CD4-positive, CD25-positive, alpha-beta regulatory T cell (primary cell): ENCODE results near the gene UBE2R2. TPM values are rescaled to one million over a fixed set of nuclear protein-coding genes. Genes with fewer than 3 reads are reported as not detected.

Experiments used
- ATAC-seq, 2 donors: fragments of 150-1000 bp; cut with Tn5 transposase; one replicate each; pipeline ENCODE4 v1.10.0; 2021; ENCODE audit warnings: low read depth in 2 of 2, moderate number of reproducible peaks in 2 of 2, moderate library complexity in 1 of 2
- DNase-seq, 3 donors: peaks; one replicate each; pipeline versions ENCODE4 v3.0.0 to v3.0.0-alpha.2; 2012 to 2022; ENCODE audit warnings: mixed read lengths in 1 of 3
- H3K27ac ChIP-seq: one replicate; pipeline ENCODE4 v1.7.0; 2013; ENCODE audit warnings: mild to moderate bottlenecking, low read length; ENCODE audit not compliant: insufficient read depth, poor library complexity, severe bottlenecking
- H3K27me3 ChIP-seq: one replicate; pipeline ENCODE4 v1.7.0; 2013; ENCODE audit warnings: low read length; ENCODE audit not compliant: control insufficient read depth, insufficient read depth
- H3K36me3 ChIP-seq: one replicate; pipeline ENCODE4 v1.7.0; 2013; ENCODE audit warnings: mild to moderate bottlenecking, low read length, moderate library complexity; ENCODE audit not compliant: control insufficient read depth, insufficient read depth
- H3K4me1 ChIP-seq: 2 replicates; pipeline ENCODE4 v1.7.0; 2013; ENCODE audit warnings: mild to moderate bottlenecking, low read length; ENCODE audit not compliant: insufficient read depth, control insufficient read depth, poor library complexity, severe bottlenecking
- H3K4me3 ChIP-seq: one replicate; pipeline ENCODE4 v1.7.0; 2013; ENCODE audit warnings: low read depth, mild to moderate bottlenecking, low read length, moderate library complexity
- H3K9me3 ChIP-seq, 2 experiments: 1 replicate in 1 of 2; 2 replicates in 1 of 2; pipeline ENCODE4 v1.7.0; 2013; ENCODE audit warnings: low read length in 2 of 2, mild to moderate bottlenecking in 1 of 2, moderate library complexity in 1 of 2; ENCODE audit not compliant: control insufficient read depth in 2 of 2
- H3K27ac Mint-ChIP-seq, 3 donors: one replicate each; pipeline ENCODE4 v1.8.0; 2020 to 2022; ENCODE audit warnings: mild to moderate bottlenecking in 3 of 3, mixed read lengths in 3 of 3, moderate library complexity in 2 of 3
- H3K27me3 Mint-ChIP-seq: one replicate; pipeline ENCODE4 v1.8.0; 2022; ENCODE audit warnings: mild to moderate bottlenecking, mixed read lengths
- H3K36me3 Mint-ChIP-seq: one replicate; pipeline ENCODE4 v1.8.0; 2020; ENCODE audit warnings: mixed read lengths
- H3K4me1 Mint-ChIP-seq, 4 donors: one replicate each; pipeline ENCODE4 v1.8.0; 2020 to 2022; ENCODE audit warnings: mixed read lengths in 4 of 4, mild to moderate bottlenecking in 1 of 4
- H3K4me3 Mint-ChIP-seq, 4 donors: one replicate each; pipeline ENCODE4 v1.8.0; 2020 to 2022; ENCODE audit warnings: mild to moderate bottlenecking in 4 of 4, mixed read lengths in 4 of 4, moderate library complexity in 3 of 4
- H3K9me3 Mint-ChIP-seq, 7 donors: one replicate each; pipeline ENCODE4 v1.8.0; 2020 to 2022; ENCODE audit warnings: mixed read lengths in 7 of 7, mild to moderate bottlenecking in 3 of 7, moderate library complexity in 2 of 7
- polyA plus RNA-seq, 4 donors: library from polyadenylated mRNA; unstranded; fragments of 300-500 nt; fragmentation: Illumina TruSeq; gene quantifications; one replicate each; pipeline ENCODE4 v1.2.3, GENCODE V29; 2021
- total RNA-seq: library from RNA; stranded (reverse); gene quantifications from one replicate; pipeline ENCODE4 v1.2.3, GENCODE V29; 2022

The UBE2R2 gene
- total and polyA plus RNA-seq, 5 donors from 2014 or later, result 14.8 to 33.3 (median 16.4) TPM

- peaks cover 0 to 2% (median 0%) of the 10 kb centered on the region in 4 donors for H3K4me1 Mint-ChIP-seq
- no peak overlapping the region for H3K4me3 ChIP-seq
- H3K27ac Mint-ChIP-seq, result peak overlapping the region in 2 of 3 donors; percentile 66 to 75
- H3K36me3 Mint-ChIP-seq, result peaks cover 35% of the 10 kb centered on the region
- H3K27me3 ChIP-seq, result no peaks in the 10 kb centered on the region
- ATAC-seq, result no peak
- H3K27me3 Mint-ChIP-seq, result no peaks in the 10 kb centered on the region
- no peak overlapping the region for H3K27ac ChIP-seq
- H3K4me3 Mint-ChIP-seq, result no peak overlapping the region
- H3K9me3 Mint-ChIP-seq, result no peaks in the 10 kb centered on the region
- no peaks in the 10 kb centered on the region for H3K4me1 ChIP-seq
- peaks cover 86% of the 10 kb centered on the region for H3K36me3 ChIP-seq
- no peaks in the 10 kb centered on the region for H3K9me3 ChIP-seq
- no peak for DNase-seq
These were observed 110.7 kb downstream of the UBE2R2 start for GRCh38 chr9:33927694-33928093.

- Histone ChIP-seq H3K27ac (no peak overlapping the region), H3K4me1 (no peaks in the 10 kb centered on the region), H3K9me3 (no peaks in the 10 kb centered on the region), H3K4me3 (no peak overlapping the region), H3K27me3 (no peaks in the 10 kb centered on the region), H3K36me3 (peaks cover 81% of the 10 kb centered on the region)
- ATAC-seq, result no peak
- DNase-seq, result no peak
- H3K4me1 Mint-ChIP-seq, result peaks cover 0 to 2% (median 0%) of the 10 kb centered on the region in 4 donors
- H3K27ac Mint-ChIP-seq, result peak overlapping the region in 1 of 3 donors; percentile 6
- H3K27me3 Mint-ChIP-seq, result no peaks in the 10 kb centered on the region
- peaks cover 46% of the 10 kb centered on the region for H3K36me3 Mint-ChIP-seq
- H3K9me3 Mint-ChIP-seq, result no peaks in the 10 kb centered on the region
- H3K4me3 Mint-ChIP-seq, result no peak overlapping the region
These were observed 114.4 kb downstream of the UBE2R2 start for GRCh38 chr9:33931326-33931725.

- peaks cover 0 to 3% (median 0%) of the 10 kb centered on the region in 4 donors for H3K4me1 Mint-ChIP-seq
- H3K27ac Mint-ChIP-seq, result peak overlapping the region in 2 of 3 donors; percentile 6 to 24
- H3K27me3 Mint-ChIP-seq, result no peaks in the 10 kb centered on the region
- Histone ChIP-seq H3K27me3 (no peaks in the 10 kb centered on the region), H3K27ac (no peak overlapping the region), H3K4me3 (no peak overlapping the region), H3K36me3 (peaks cover 73% of the 10 kb centered on the region), H3K9me3 (no peaks in the 10 kb centered on the region), H3K4me1 (no peaks in the 10 kb centered on the region)
- no peak for DNase-seq
- ATAC-seq, result no peak
- no peaks in the 10 kb centered on the region for H3K9me3 Mint-ChIP-seq
- H3K4me3 Mint-ChIP-seq, result no peak overlapping the region
- peaks cover 47% of the 10 kb centered on the region for H3K36me3 Mint-ChIP-seq
These were observed 115.3 kb downstream of the UBE2R2 start for GRCh38 chr9:33932078-33932807.

- Mint-ChIP-seq H3K27me3 (no peaks in the 10 kb centered on the region), H3K36me3 (peaks cover 41% of the 10 kb centered on the region), H3K27ac (peak overlapping the region in 1 of 3 donors; percentile 44), H3K9me3 (no peaks in the 10 kb centered on the region), H3K4me1 (peaks cover 0 to 3% (median 0%) of the 10 kb centered on the region in 4 donors), H3K4me3 (no peak overlapping the region)
- Histone ChIP-seq H3K36me3 (peaks cover 56% of the 10 kb centered on the region), H3K4me3 (no peak overlapping the region), H3K27me3 (no peaks in the 10 kb centered on the region), H3K27ac (no peak overlapping the region), H3K9me3 (no peaks in the 10 kb centered on the region), H3K4me1 (no peaks in the 10 kb centered on the region)
- DNase-seq (no peak), ATAC-seq (no peak)
These were observed 117.4 kb downstream of the UBE2R2 start for GRCh38 chr9:33934188-33934878.

GRCh38 chr9:33939924-33940874 lies 123.2 kb downstream of the UBE2R2 start:
- ATAC-seq, result no peak
- H3K4me1 Mint-ChIP-seq, result peaks cover 0 to 5% (median under 1%) of the 10 kb centered on the region in 4 donors
- H3K27ac Mint-ChIP-seq, result peak overlapping the region in 1 of 3 donors; percentile 31
- H3K27me3 ChIP-seq, result no peaks in the 10 kb centered on the region
- no peak for DNase-seq
- no peaks in the 10 kb centered on the region for H3K27me3 Mint-ChIP-seq
- no peaks in the 10 kb centered on the region for H3K4me1 ChIP-seq
- H3K9me3 Mint-ChIP-seq, result no peaks in the 10 kb centered on the region
- no peak overlapping the region for H3K4me3 ChIP-seq
- peaks cover 35% of the 10 kb centered on the region for H3K36me3 Mint-ChIP-seq
- no peak overlapping the region for H3K4me3 Mint-ChIP-seq
- H3K27ac ChIP-seq, result no peak overlapping the region
- no peaks in the 10 kb centered on the region for H3K9me3 ChIP-seq
- H3K36me3 ChIP-seq, result peaks cover 47% of the 10 kb centered on the region

GRCh38 chr9:33942471-33943083 lies 125.6 kb downstream of the UBE2R2 start:
- H3K27me3 ChIP-seq, result no peaks in the 10 kb centered on the region
- no peaks in the 10 kb centered on the region for H3K9me3 ChIP-seq
- Mint-ChIP-seq H3K4me1 (peaks cover 0 to 9% (median 0%) of the 10 kb centered on the region in 4 donors), H3K4me3 (no peak overlapping the region), H3K27me3 (no peaks in the 10 kb centered on the region), H3K36me3 (peaks cover 41% of the 10 kb centered on the region), H3K27ac (peak overlapping the region in 1 of 3 donors; percentile 29), H3K9me3 (no peaks in the 10 kb centered on the region)
- H3K36me3 ChIP-seq, result peaks cover 60% of the 10 kb centered on the region
- no peak for DNase-seq
- H3K27ac ChIP-seq, result no peak overlapping the region
- no peak for ATAC-seq
- H3K4me3 ChIP-seq, result no peak overlapping the region
- no peaks in the 10 kb centered on the region for H3K4me1 ChIP-seq

GRCh38 chr9:33943389-33943788 lies 126.4 kb downstream of the UBE2R2 start:
- no peaks in the 10 kb centered on the region for H3K27me3 Mint-ChIP-seq
- H3K4me3 Mint-ChIP-seq, result no peak overlapping the region
- Histone ChIP-seq H3K27me3 (no peaks in the 10 kb centered on the region), H3K27ac (no peak overlapping the region), H3K4me1 (no peaks in the 10 kb centered on the region), H3K9me3 (no peaks in the 10 kb centered on the region), H3K36me3 (peaks cover 66% of the 10 kb centered on the region), H3K4me3 (no peak overlapping the region)
- peaks cover 47% of the 10 kb centered on the region for H3K36me3 Mint-ChIP-seq
- no peak for ATAC-seq
- DNase-seq, result no peak
- peak overlapping the region in 1 of 3 donors; percentile 29 for H3K27ac Mint-ChIP-seq
- no peaks in the 10 kb centered on the region for H3K9me3 Mint-ChIP-seq
- H3K4me1 Mint-ChIP-seq, result peaks cover 0 to 9% (median 0%) of the 10 kb centered on the region in 4 donors
